ENCODE results near the gene ADTRP.

DNA sequence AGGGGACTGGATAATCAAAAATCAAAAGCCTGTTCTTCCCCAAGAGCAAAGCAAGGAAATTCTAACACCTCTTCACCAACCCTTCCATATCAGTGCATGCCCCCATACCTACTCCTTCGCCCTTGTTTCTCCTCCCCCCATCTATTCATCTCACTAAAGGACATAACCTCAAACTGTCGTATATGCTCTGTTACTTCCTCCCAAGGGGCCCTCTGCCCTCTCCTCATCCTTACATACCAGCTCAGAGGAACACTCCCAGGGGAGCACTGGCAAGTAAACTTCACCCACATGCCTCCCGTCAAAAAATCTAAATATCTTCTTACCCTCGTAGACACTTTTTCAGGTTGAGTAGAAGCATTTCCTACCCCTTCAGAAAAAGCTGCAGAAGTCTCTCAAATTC is 9.4 kb upstream of the ADTRP start:
- TF ChIP-seq EZH2phosphoT487 (IDR thresholded peaks at IDR 0.05; ENCODE audit: insufficient read depth, low read depth) (no peak), EZH2 (IDR thresholded peaks at IDR 0.05; ENCODE audit: insufficient read depth, poor library complexity, severe bottlenecking) (no peak)
